Erythroblast (primary cell): ENCODE results near the gene ECM1.

Experiments used
- DNase-seq, 2 experiments: peaks; one replicate each; lab custom pipeline; 2025; lab: John Stamatoyannopoulos, UW
- GATA1 ChIP-seq: IDR thresholded peaks from 2 replicates; pipeline ENCODE4 v1.6.1; 2011; ENCODE audit warnings: low read depth, mild to moderate bottlenecking, control low read depth, low read length, moderate library complexity
- POLR2A ChIP-seq: IDR thresholded peaks from 2 replicates; pipeline ENCODE4 v1.6.1; 2011; ENCODE audit warnings: mild to moderate bottlenecking, low read length

Gene ECM1

GRCh38 chr1:150516050-150516591 is 8.2 kb downstream of the ECM1 start:
- TF ChIP-seq GATA1: no peak
- TF ChIP-seq POLR2A: no peak
- peak; percentile 27 to 39 for DNase-seq

GRCh38 chr1:150516616-150517015 is 8.7 kb downstream of the ECM1 start:
- TF ChIP-seq GATA1 (no peak), POLR2A (no peak)
- no peak for DNase-seq

DNA sequence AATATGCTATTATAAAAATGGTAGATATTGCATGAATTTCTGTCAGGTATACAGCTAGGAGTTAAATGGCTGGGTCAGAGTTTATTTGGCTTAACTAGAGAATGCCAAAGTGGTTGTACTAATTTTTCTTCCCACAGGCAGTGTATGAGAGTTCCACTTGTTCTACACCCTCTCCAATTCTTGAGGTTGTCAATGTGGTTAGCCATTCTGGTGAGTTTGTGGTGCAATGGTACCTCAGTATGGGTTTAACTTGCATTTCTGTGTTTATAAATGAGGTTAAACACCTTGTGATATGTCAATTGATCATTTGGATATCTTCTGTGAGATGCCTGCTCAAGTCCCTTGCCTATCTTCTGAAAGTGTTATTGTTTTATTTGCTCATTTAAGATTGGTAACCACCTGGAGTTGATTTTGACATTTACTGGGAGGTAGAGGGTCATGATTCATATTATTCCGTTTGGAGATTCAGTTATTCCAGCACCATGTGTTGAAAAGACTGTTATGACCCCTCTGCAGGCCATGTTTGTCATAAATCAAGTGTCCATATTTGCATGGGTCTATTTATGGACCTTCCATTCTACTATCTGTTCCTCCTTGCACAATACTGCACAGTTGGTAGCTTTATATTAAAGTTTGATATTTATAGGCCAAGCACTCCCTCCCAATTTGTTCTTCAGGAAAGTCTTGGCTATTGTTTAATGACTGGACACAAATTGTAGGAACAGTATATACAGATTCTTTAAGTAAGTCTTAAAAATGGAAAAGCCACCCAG is 13.5 kb downstream of the ECM1 start:
- DNase-seq: no peak
- TF ChIP-seq GATA1 (no peak), POLR2A (no peak)

DNA sequence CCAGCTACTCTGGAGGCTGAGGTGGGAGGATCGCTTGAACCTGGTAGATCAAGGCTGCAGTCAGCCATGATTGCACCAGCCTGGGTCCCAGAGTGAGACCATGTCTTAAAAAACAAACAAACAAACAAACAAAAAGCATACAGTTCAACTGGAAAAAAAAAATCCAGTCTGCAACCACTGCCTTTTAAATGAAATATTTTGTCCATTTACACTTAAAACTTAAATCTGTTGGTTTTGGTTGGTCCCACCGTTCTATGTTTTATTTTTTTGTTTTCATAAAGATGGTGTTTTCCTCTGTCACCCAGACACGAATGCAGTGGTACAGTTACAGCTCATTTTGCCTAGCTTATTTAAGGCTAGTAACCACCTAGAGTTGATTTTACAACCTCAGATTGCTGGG is 17.4 kb downstream of the ECM1 start:
- DNase-seq: no peak
- TF ChIP-seq GATA1: no peak
- no peak for TF ChIP-seq POLR2A

- DNase-seq: no peak
- TF ChIP-seq GATA1: no peak
- no peak for TF ChIP-seq POLR2A
These were observed 20.3 kb downstream of the ECM1 start for GRCh38 chr1:150528196-150528595.

- no peak for DNase-seq
These were observed 21.1 kb downstream of the ECM1 start for GRCh38 chr1:150529017-150529416.

DNA sequence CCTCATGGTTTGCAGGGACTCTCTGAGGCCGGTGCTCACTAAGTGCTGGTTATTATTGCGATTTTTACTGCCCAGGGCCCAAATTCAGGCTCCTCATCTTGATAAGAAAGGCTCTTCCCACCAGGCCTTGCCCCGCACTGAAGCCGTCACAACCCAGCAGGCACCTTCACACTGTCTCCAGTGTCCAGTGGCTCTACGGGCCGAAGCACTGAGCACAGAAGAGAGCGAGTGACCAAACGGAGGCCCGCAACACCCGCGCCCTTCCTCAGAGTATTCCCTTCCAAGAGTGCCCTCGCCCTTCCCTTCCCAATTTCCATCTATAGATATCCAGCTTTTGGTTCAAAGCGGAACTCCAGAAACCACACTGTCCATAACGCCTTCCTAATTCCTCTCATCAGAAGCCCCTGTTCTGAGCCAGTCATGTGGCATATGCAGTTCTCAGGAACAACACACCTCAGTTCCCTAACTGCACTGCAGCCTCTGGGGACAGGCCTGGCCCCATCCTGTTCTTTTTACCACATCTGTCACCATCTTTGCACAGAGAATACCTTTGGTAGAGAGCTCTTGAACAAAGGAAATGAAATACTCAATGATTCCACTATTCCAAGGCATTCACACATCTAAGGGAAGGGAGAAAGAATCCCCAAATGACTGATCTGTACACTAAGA is 22.7 kb downstream of the ECM1 start:
- no peak for DNase-seq
- TF ChIP-seq GATA1: no peak
- no peak for TF ChIP-seq POLR2A

More at GRCh38 chr1:150529017-150529416, 21.1 kb downstream of the ECM1 start:
- TF ChIP-seq POLR2A (no peak), GATA1 (no peak)

DNA sequence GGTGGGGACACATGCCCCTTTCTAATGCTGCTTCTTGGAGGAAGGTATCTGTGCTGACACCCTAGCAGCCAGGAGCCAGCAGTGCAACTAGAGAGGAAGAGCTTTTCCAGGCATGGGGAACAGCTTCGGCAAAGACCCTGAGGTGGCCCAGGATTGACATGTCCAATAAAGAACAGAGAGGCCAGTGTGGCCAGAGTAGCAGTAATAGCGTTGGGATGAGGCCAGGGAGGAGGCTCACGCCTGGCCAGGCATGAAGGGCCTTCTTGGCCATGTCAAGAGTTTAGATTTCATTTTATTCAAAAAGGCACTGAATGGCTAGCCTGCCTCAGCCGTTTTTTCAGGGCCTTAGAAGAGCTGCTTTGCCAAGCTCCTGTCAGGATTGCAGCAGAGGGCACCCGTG is 25.0 kb downstream of the ECM1 start:
- TF ChIP-seq POLR2A (no peak), GATA1 (no peak)
- no peak for DNase-seq

- TF ChIP-seq POLR2A: no peak
- no peak for TF ChIP-seq GATA1
- DNase-seq: no peak
These were observed 26.1 kb downstream of the ECM1 start for GRCh38 chr1:150534002-150534401.

DNA sequence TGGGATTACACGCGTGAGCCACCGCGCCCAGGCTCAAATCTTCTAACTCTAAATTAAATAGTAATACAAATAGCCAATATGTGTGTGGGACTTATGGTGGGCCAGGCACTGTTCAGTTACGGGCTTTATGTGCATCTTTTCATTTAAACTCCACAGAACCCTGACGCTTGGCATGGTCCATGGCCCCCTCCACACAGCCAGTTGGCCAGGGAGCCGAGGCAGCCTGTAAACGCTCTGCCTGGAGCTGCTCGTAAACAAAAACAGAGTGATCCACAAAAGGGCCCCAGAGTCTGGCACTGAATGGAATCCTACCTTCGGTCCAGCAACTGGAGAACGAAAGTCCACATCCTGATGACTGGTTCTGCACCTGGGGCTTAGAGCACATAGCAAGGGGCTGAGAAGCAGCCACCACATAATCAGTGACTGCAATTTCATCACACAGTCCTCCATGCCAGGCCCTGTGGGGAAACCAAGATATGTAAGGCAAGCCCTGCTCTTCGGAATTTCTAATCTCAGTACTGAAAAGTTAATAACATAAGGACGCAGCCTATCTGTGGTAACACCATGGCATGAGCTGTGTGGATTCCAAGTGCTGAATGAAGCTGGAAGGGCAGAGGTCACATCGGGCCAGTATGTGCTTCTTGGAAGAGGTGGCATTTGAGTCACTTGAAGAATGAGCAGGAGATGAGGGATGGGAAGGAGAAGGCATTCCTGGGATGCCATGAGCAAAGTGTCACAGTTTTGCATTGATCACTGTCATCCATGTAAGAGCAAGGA is 27.8 kb downstream of the ECM1 start:
- no peak for TF ChIP-seq GATA1
- TF ChIP-seq POLR2A: no peak
- no peak for DNase-seq

DNA sequence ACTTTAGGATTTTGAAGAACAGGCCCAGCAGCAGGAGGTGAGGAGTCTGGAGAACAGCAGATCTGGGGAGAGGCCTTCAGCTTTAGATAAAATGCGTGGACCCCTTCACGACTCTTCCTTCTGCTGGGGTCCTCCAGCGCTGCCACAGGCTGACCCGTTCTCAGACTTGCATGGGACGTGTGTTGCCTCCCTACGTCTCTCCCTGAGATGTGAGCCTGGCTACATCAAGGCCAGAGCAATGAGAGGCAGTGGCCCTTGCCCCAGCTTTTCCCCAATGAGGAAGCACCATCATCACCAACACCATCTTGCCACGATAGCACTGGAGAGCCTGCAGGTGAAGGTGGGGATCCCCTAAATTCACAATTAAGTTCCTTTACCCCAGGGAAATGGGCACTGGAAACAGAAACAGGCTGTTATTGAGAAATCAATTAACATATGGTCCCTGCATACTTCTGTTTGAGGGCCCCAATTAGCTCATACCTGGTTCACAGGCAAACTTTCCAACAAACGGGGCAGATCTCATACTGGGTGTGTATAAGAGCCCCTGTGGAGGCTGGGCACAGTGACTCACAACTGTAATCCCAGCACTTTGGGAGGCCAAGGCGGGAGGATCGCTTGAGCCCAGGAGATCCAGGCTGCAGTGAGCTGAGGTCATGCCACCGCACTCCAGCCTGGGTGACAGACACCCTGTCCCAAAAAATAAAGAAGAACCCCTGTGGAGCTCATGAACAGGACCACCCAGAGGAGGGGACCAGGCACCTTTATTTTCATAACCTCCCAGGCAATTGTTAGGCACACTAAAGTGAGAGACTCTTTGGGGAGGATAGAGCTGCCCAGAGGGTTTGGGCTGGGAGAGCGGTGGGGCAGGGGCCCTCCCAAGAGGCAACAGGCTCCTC is 29.2 kb downstream of the ECM1 start:
- no peak for DNase-seq
- TF ChIP-seq POLR2A (no peak), GATA1 (no peak)

DNA sequence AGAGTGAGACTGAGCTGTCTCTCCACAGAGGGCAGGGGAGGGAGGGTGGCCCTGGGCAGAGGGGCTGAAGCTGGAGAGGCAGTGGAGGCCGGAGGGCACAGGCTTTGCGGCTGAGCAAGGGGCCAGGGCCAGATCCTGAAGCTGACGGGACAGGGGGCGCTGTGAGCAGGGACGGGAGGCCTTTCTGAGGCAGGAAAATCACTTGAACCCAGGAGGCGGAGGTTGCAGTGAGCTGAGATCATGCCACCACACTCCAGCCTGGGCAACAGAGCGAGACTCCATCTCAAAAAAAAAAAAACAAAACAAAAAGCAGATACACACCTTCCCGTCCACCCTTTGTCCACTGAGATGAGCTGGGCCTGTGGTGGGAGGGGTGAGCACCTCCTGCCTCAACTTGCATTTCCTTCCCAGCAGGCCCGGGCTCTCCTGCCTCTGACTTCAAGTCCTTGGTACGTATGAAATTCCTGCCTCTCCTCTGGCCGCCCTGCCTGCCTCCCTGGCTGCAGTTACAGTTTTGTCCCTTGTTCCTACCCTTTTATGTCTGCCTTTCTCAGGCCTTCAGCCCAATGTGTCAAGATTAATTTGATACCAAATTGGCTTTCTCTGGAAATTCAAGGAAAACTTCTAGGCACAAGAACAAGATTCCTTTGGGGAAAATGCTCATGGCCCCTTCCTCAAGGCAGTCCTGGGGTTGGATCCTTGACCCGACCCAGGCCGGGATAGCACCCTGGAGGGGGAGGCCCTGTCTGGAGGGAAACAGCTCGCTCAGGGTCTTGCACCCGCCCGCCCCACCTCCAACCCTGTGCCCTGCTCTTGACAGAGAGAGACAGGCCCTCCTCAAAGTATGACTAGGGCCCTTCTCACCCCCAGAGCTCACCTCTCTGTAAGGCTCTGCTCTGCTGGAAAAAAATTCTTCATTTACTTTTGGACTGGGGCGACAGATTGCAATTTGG is 30.1 kb downstream of the ECM1 start:
- no peak for DNase-seq
- TF ChIP-seq GATA1 (no peak), POLR2A (no peak)
